Brain microvascular endothelial cell (primary cell): ENCODE data around the gene TSPYL4.
A peak's percentile ranks its signal among the peaks of the same experiment; 100 is the strongest.

Experiments used
- DNase-seq: peaks from one replicate; pipeline ENCODE4 v3.0.0-alpha.2; 2020
- H3K27ac ChIP-seq: fragments of 250-450 bp; sonication (Bioruptor Pico); 2 replicates; pipeline ENCODE4 v1.5.1; 2020; ENCODE audit warnings: mild to moderate bottlenecking, moderate library complexity
- H3K27me3 ChIP-seq: fragments of 250-450 bp; sonication (Bioruptor Pico); replicated peaks from 2 replicates; pipeline ENCODE4 v1.5.1; 2020; ENCODE audit warnings: mild to moderate bottlenecking
- H3K36me3 ChIP-seq: fragments of 250-450 bp; sonication (Bioruptor Pico); replicated peaks from 2 replicates; pipeline ENCODE4 v1.5.1; 2020; ENCODE audit warnings: mild to moderate bottlenecking
- H3K4me3 ChIP-seq: 2 replicates; pipeline ENCODE4 v1.5.1; 2011; ENCODE audit warnings: low read depth, mild to moderate bottlenecking, control low read depth, low read length, moderate library complexity
- CTCF ChIP-seq: IDR thresholded peaks from 2 replicates; pipeline ENCODE4 v1.5.1; 2011; ENCODE audit warnings: low read depth, mild to moderate bottlenecking, moderate library complexity, low read length, control low read depth, inconsistent platforms; ENCODE audit errors: missing control alignments
- in situ Hi-C: cut with HindIII; loops from 2 replicates; pipeline ENCODE4 v1.10.0; 2017; ENCODE audit warnings: low sequenced_read_pairs, low pct_ligation_motif_present

TSPYL4 gene

GRCh38 chr6:116283191-116283590 lies 29.3 kb upstream of the TSPYL4 start:
- H3K36me3 ChIP-seq = peaks cover 3% of the 10 kb centered on the region
- no peaks in the 10 kb centered on the region for H3K27me3 ChIP-seq
- in situ Hi-C loops = no loop called here
- DNase-seq = no peak
- no peak for TF ChIP-seq CTCF
- H3K4me3 ChIP-seq = no peak overlapping the region
- H3K27ac ChIP-seq = no peak overlapping the region

GRCh38 chr6:116282698-116283097 lies 28.8 kb upstream of the TSPYL4 start:
- no peak for TF ChIP-seq CTCF
- no peak for DNase-seq
- peaks cover 7% of the 10 kb centered on the region for H3K36me3 ChIP-seq
- H3K4me3 ChIP-seq = no peak overlapping the region
- in situ Hi-C loops = no loop called here
- no peaks in the 10 kb centered on the region for H3K27me3 ChIP-seq
- no peak overlapping the region for H3K27ac ChIP-seq

- no peak overlapping the region for H3K4me3 ChIP-seq
- no peak for DNase-seq
- H3K27ac ChIP-seq = no peak overlapping the region
- TF ChIP-seq CTCF = no peak
- in situ Hi-C loops = no loop called here
- no peaks in the 10 kb centered on the region for H3K27me3 ChIP-seq
- peaks cover 7% of the 10 kb centered on the region for H3K36me3 ChIP-seq
Measured at GRCh38 chr6:116280933-116281316, 27.1 kb upstream of the TSPYL4 start.

GRCh38 chr6:116280161-116280932 lies 26.5 kb upstream of the TSPYL4 start:
- Histone ChIP-seq H3K36me3 (peaks cover 7% of the 10 kb centered on the region), H3K27ac (peak overlapping the region; percentile 87), H3K27me3 (no peaks in the 10 kb centered on the region), H3K4me3 (peak overlapping the region; percentile 81)
- in situ Hi-C loops = no loop called here
- DNase-seq = no peak
- no peak for TF ChIP-seq CTCF

- Histone ChIP-seq H3K36me3 (peaks cover 7% of the 10 kb centered on the region), H3K27ac (peak within 1 kb of the TSS; percentile 87), H3K4me3 (peak within 1 kb of the TSS; percentile 81), H3K27me3 (no peaks in the 10 kb centered on the region)
- in situ Hi-C loops = no loop called here
- peak; percentile 99 for DNase-seq
- peak; percentile 14 for TF ChIP-seq CTCF
Measured at GRCh38 chr6:116279232-116280160, 25.6 kb upstream of the TSPYL4 start, which contains the start of gene TSPYL1. Gene TSPYL1 (minus strand): TSS chr6:116279930. CDS start chr6:116279830, 100 bp downstream.
